Tibial artery (tissue), 4 donors: Measurements from ENCODE around the gene CPEB4.

Experiments used
- DNase-seq, 2 donors: peaks; one replicate each; pipeline ENCODE4 v3.0.0-alpha.2; 2019
- H3K27ac ChIP-seq, 2 donors: fragments of 200-600 bp; sonication (generic) in 1 of 2; 1 replicate in 1 of 2; 2 replicates in 1 of 2; pipeline ENCODE4 v1.5.1; 2018 to 2019; ENCODE audit warnings: mild to moderate bottlenecking in 1 of 2
- H3K27me3 ChIP-seq, 2 donors: fragments of 200-600 bp; sonication (generic) in 1 of 2; one replicate each; pipeline versions ENCODE4 v1.5.1 to v1.6.0; 2016 to 2019
- H3K36me3 ChIP-seq, 3 donors: fragments of 200-600 bp; sonication (generic) in 2 of 3; one replicate each; pipeline ENCODE4 v1.5.1; 2016 to 2019; ENCODE audit warnings: mild to moderate bottlenecking in 2 of 3
- H3K4me1 ChIP-seq, 4 donors: fragments of 200-600 bp; sonication (generic) in 2 of 4; 1 replicate in 3 of 4; 2 replicates in 1 of 4; pipeline ENCODE4 v1.5.1; 2016 to 2019
- H3K4me3 ChIP-seq, 2 donors: fragments of 200-600 bp; sonication (generic) in 1 of 2; 1 replicate in 1 of 2; 2 replicates in 1 of 2; pipeline ENCODE4 v1.5.1; 2018 to 2019; ENCODE audit warnings: mild to moderate bottlenecking in 2 of 2
- H3K9me3 ChIP-seq, 3 donors: fragments of 200-600 bp; sonication (generic) in 1 of 3; one replicate each; pipeline ENCODE4 v1.5.1; 2016 to 2019
- intact Hi-C: fragments of 100-400 bp; cut with DNase I; formaldehyde crosslinking; loops from one replicate; pipeline ENCODE4 v1.15.0; 2023; ENCODE audit warnings: low total_unique reads
- TF ChIP-seq, protein P1 (sequence below), 2 experiments: fragments of 200-600 bp in 1 of 2; fragments of 450-650 bp in 1 of 2; IDR thresholded peaks; one replicate each; pipeline ENCODE4 v1.5.1; 2017 to 2019; ENCODE audit warnings: antibody characterized with exemption in 2 of 2, mild to moderate bottlenecking in 1 of 2, moderate library complexity in 1 of 2

Gene CPEB4

DNA sequence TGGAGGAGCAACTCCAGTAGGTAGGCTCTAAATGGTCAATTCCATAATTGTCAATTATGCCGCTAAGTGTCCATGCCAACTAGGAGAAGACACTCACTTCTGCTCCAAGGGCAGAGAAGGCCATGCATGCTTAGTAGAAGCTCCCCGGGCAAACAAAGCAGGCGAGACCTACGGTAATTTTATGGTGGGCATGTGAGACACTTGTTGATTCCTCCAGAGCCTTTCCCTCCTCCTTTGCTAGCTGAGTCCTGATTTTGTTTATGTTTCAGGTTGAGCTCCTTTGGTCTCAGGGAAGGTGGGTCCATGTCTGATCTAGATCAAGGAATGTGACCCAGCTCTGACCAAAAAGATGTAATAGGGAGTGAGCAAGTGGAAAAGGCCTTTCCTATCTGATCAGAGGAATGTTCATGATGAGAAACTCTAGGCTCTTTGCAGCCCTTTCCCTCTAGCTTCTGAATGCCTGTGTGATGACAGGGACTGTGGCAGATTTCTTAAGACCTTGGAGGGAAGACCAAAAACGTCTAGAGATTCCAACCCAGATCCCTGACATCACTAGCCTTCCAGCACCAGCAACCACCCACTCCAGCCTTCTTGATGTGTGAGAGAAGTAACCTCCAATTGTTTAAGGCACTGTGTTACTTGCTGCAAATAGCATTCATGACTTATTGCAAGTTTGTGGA is 7.7 kb upstream of the CPEB4 start:
- Histone ChIP-seq H3K9me3 (no peaks in the 10 kb centered on the region), H3K27me3 (no peaks in the 10 kb centered on the region), H3K4me3 (no peak overlapping the region), H3K36me3 (no peaks in the 10 kb centered on the region), H3K4me1 (peaks cover 0 to 4% (median 0%) of the 10 kb centered on the region in 4 donors), H3K27ac (no peak overlapping the region)
- intact Hi-C loops = no loop called here
- TF ChIP-seq, protein P1, sequence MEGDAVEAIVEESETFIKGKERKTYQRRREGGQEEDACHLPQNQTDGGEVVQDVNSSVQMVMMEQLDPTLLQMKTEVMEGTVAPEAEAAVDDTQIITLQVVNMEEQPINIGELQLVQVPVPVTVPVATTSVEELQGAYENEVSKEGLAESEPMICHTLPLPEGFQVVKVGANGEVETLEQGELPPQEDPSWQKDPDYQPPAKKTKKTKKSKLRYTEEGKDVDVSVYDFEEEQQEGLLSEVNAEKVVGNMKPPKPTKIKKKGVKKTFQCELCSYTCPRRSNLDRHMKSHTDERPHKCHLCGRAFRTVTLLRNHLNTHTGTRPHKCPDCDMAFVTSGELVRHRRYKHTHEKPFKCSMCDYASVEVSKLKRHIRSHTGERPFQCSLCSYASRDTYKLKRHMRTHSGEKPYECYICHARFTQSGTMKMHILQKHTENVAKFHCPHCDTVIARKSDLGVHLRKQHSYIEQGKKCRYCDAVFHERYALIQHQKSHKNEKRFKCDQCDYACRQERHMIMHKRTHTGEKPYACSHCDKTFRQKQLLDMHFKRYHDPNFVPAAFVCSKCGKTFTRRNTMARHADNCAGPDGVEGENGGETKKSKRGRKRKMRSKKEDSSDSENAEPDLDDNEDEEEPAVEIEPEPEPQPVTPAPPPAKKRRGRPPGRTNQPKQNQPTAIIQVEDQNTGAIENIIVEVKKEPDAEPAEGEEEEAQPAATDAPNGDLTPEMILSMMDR (IDR thresholded peaks at IDR 0.05) = no peak
- DNase-seq = no peak

DNA sequence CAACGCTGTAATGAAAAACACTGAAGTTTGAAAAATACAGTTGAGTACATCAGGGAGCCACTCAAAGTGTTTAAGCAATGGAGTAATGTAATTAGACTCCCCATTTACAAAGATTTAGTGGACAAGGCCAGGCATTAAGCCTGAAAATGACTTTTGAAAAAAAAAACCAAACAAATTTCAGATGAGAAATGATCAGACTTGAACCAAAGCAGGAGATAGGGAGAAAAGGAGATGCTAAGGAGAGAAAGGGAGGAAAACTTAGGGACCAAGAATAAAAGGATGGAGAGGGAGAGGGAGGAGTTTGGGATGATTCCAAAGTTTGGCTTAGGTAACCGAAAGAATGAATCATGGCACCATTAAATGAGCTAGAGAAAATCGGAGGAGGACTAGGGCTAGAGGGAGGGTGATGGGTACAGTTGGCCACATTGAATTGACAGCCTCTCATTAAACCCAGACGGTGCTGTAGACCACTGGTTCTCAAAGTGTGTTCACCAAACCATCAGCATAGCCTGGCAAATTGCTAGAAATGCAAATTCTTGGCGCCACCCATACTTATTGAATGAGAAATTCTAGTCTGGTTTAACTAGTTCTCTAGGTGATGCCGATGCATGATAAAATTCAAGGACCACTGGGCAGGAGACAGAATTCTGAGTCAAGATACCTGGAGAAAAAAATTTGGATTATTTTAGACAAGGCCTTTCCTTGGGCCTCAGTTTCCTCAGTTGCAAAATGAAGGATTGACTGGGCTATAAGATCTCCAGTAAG is 6.2 kb upstream of the CPEB4 start:
- no peak overlapping the region for H3K4me3 ChIP-seq
- TF ChIP-seq, protein P1 (IDR thresholded peaks at IDR 0.05) = no peak
- H3K36me3 ChIP-seq = no peaks in the 10 kb centered on the region
- intact Hi-C loops = no loop called here
- H3K9me3 ChIP-seq = no peaks in the 10 kb centered on the region
- H3K4me1 ChIP-seq = peaks cover 0 to 4% (median 0%) of the 10 kb centered on the region in 4 donors
- no peak overlapping the region for H3K27ac ChIP-seq
- no peaks in the 10 kb centered on the region for H3K27me3 ChIP-seq
- DNase-seq = no peak

DNA sequence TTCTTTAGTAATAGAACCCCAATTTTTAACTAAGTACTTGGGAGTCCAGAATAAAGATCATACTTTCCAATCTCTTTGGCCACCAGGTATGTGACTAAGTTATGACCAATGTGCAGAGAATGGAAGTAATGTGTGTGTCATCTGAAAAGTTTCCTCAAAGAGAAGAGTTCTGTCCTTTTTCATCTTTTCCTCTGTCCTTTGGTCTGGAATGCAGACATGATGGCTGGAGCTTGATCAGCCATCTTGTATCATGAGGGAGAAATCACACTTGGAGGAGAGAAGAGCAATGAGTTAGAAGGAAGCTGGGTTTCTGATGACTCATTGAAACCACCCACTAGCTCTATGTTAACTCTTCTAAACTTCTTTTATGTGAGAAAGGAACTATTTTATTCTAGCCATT is 5.5 kb upstream of the CPEB4 start:
- Histone ChIP-seq H3K27me3 (no peaks in the 10 kb centered on the region), H3K4me1 (peaks cover 0 to 8% (median 2%) of the 10 kb centered on the region in 4 donors), H3K27ac (no peak overlapping the region), H3K36me3 (no peaks in the 10 kb centered on the region), H3K4me3 (no peak overlapping the region), H3K9me3 (no peaks in the 10 kb centered on the region)
- intact Hi-C loops = no loop called here
- no peak for DNase-seq
- TF ChIP-seq, protein P1 (IDR thresholded peaks at IDR 0.05) = no peak

DNA sequence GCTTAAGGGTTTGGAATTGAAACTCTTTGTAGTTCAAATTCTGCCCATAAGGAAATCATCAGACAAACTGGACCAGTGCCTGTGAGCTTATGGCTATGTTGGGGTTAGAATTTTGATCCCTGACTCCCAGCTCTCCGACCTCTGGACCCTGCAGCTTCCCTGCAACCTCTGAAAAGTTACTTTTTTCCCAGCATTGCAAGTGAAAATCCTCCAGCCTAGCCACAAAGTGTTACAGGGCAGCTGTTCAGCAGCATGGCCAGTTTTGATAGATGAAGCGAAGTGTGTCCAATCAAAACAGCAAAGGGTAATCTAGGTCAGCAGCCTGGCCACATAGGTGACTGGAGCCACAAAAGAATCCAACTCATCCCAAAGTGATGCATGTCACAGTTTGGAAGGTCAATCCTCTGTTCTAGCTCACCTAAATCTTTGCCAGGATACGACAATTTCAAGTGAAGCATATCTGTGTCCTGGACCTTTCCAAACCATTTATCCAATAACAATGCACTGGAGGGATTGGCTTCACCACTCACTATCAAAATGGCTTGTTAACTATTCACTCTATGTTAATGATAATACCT is 4.7 kb upstream of the CPEB4 start:
- peaks cover 0 to 8% (median 2%) of the 10 kb centered on the region in 4 donors for H3K4me1 ChIP-seq
- TF ChIP-seq, protein P1 (IDR thresholded peaks at IDR 0.05) = no peak
- no peaks in the 10 kb centered on the region for H3K9me3 ChIP-seq
- H3K36me3 ChIP-seq = no peaks in the 10 kb centered on the region
- no peaks in the 10 kb centered on the region for H3K27me3 ChIP-seq
- intact Hi-C loops = no loop called here
- DNase-seq = no peak
- no peak overlapping the region for H3K27ac ChIP-seq
- H3K4me3 ChIP-seq = no peak overlapping the region

DNA sequence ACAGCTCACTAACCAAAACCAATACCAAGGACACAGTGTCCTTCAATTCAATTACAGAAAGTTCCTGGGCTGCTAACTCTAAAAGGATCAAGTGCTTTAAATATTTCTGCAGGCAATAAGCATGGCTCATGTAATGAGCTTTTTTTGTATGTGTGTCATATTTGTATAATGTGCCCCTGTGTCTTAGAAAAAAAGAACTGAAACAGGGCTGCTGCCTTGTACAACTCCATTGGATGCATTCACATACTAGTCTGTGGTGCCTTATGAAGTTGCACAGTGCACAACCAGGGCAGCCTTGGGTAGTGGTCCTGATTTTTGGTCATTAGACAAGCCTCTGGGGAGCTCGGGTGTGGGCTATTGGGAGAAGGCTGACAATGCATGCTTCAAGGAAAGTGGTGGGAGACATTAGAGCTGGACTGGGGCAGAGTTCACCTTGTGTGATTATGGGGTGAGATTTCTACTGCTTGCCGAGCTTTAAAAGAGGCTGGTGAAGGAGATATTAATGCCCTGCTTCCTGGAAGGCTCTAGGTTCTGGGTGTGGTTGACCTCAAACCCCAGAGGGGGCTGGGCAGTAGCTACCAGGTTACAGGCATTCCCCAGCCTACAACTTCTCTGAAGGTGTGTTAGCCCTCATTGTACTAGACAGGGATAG is 3.6 kb upstream of the CPEB4 start:
- DNase-seq = no peak
- H3K4me1 ChIP-seq = peaks cover 0 to 5% (median 2%) of the 10 kb centered on the region in 4 donors

More for the DNA sequence above, 3.6 kb upstream of the CPEB4 start:
- Histone ChIP-seq H3K4me3 (no peak overlapping the region), H3K9me3 (no peaks in the 10 kb centered on the region), H3K27me3 (no peaks in the 10 kb centered on the region), H3K36me3 (no peaks in the 10 kb centered on the region), H3K27ac (no peak overlapping the region)
- intact Hi-C loops = loop anchor here (5.0 kb wide), 3 partner anchors 43 to 267 kb away; partner anchors contain the start of gene BOD1
- TF ChIP-seq, protein P1 (IDR thresholded peaks at IDR 0.05) = no peak
